Measurements from ENCODE around the gene TPI1. TPM values are rescaled to one million over a fixed set of nuclear protein-coding genes. Genes with fewer than 3 reads are reported as not detected.

Gene TPI1
- total RNA-seq, 1 experiment from 2014 or later, result 1,177 TPM

DNA sequence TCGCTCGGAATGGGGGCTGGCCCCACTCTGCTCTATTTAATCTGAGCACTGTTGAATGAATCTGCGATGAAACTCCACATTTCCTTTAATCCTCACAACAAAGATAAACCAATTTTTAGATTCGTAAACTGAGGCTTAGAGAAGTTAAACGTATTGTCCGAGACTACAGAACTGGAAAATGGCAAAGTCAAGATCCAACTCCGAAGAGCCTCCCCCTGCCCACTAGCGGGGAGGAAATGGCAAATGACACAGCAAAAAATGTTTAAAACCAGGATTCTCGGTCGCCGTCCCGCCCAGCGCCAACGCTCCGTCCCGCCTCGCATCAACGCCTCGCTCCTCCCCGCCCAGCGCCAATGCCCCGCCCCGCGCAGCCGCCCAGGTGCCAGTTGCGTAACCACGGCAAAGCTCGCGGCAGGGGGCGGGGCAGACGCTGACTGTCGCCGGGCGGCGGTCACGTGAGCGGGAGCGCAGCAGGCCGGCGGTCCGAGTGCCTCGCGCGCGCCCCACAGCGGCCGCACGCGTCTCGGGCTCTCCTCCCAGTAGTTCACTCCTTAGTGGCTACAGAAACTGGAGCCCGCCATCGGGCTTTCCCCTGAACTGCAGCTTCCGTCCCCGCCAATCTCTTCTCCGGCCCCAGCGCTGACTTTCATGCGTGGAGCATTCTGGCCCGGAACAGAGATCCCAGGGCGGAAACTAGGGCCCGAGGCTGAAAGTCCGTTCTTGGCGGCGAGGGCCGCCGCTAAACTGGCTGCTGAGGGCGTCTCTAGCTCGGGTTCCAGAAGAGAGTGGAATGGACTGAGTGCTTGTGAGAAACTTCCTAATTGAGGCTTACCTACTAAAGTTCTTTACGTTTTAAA lies 23.7 kb downstream of the TPI1 start:
- H3K9me3 ChIP-seq (ENCODE audit: control insufficient read depth, low read depth, low read length), result no peaks in the 10 kb centered on the region
- H3K27ac Mint-ChIP-seq, result peak overlapping the region; percentile 96 to 99 (median 98)
- no CpG with 5 or more reads among the region's 68 CpGs for WGBS (ENCODE audit: extremely low coverage, insufficient read length, low lambda C conversion rate)
- H3K14ac ChIP-seq (ENCODE audit: insufficient read depth, low read length), result peak overlapping the region; percentile 92
- H3K4me1 Mint-ChIP-seq, result peaks cover 22 to 34% of the 10 kb centered on the region in 2 experiments
- H3K27ac ChIP-seq (ENCODE audit: insufficient read length, low read depth, low read length), result peak overlapping the region; percentile 84
- no peak overlapping the region for H2AK5ac ChIP-seq (ENCODE audit: insufficient read length, low read length)
- TF ChIP-seq, protein P1, sequence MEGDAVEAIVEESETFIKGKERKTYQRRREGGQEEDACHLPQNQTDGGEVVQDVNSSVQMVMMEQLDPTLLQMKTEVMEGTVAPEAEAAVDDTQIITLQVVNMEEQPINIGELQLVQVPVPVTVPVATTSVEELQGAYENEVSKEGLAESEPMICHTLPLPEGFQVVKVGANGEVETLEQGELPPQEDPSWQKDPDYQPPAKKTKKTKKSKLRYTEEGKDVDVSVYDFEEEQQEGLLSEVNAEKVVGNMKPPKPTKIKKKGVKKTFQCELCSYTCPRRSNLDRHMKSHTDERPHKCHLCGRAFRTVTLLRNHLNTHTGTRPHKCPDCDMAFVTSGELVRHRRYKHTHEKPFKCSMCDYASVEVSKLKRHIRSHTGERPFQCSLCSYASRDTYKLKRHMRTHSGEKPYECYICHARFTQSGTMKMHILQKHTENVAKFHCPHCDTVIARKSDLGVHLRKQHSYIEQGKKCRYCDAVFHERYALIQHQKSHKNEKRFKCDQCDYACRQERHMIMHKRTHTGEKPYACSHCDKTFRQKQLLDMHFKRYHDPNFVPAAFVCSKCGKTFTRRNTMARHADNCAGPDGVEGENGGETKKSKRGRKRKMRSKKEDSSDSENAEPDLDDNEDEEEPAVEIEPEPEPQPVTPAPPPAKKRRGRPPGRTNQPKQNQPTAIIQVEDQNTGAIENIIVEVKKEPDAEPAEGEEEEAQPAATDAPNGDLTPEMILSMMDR (conservative IDR thresholded peaks at IDR 0.05), result peak; percentile 95
- H3K18ac ChIP-seq (ENCODE audit: insufficient read length, low read depth, low read length), result peak overlapping the region; percentile 94
- no peak overlapping the region for H3K56ac ChIP-seq (ENCODE audit: insufficient read length, low read depth, low read length)
- H3K79me2 ChIP-seq (ENCODE audit: insufficient read depth, low read length), result no peaks in the 10 kb centered on the region
- H3K4me1 ChIP-seq (ENCODE audit: insufficient read depth, low read length), result peaks cover 3% of the 10 kb centered on the region; the same call in 1 of the 2 replicates
- H3K4me3 Mint-ChIP-seq, result peak overlapping the region; percentile 57 to 79
- H3K27me3 Mint-ChIP-seq (ENCODE audit: low read depth), result no peaks in the 10 kb centered on the region
- H3K23me2 ChIP-seq (ENCODE audit: insufficient read length, low read depth, low read length, poor library complexity, severe bottlenecking), result peaks cover 6% of the 10 kb centered on the region
- peaks cover 0 to 12% (median 12%) of the 10 kb centered on the region in 3 experiments; a peak in 5 of 7 replicates for H3K36me3 Mint-ChIP-seq (ENCODE audit: insufficient read depth in 1 of 3, low read depth in 3 of 3)
- H3K9ac ChIP-seq (ENCODE audit: extremely low read depth, insufficient read length, low read length), result peak overlapping the region; percentile 77
- no peaks in the 10 kb centered on the region for H3K27me3 ChIP-seq (ENCODE audit: insufficient read depth, low read length)
- H3K4me2 ChIP-seq (ENCODE audit: insufficient read depth, insufficient read length, low read length), result peak overlapping the region; percentile 67
- peak; percentile 99 for DNase-seq
- H4K91ac ChIP-seq (ENCODE audit: insufficient read length, low read depth, low read length), result no peak overlapping the region
- no peak overlapping the region for H2BK15ac ChIP-seq (ENCODE audit: low read depth, low read length)
- H3K23ac ChIP-seq (ENCODE audit: insufficient read length, low read depth, low read length), result no peak overlapping the region
- peak overlapping the region; percentile 1 for H2BK5ac ChIP-seq (ENCODE audit: insufficient read length, low read length)
- H2BK12ac ChIP-seq (ENCODE audit: insufficient read length, low read depth, low read length), result peak overlapping the region; percentile 51
- H4K20me1 ChIP-seq (ENCODE audit: control insufficient read depth, insufficient read depth, insufficient read length), result no peaks in the 10 kb centered on the region
- H4K5ac ChIP-seq (ENCODE audit: insufficient read length, low read depth, low read length), result no peak overlapping the region
- no peak overlapping the region for H4K8ac ChIP-seq (replicated peaks; ENCODE audit: insufficient read length, low read depth, low read length)
- H3K79me1 ChIP-seq (ENCODE audit: insufficient read depth, low read depth, low read length, poor library complexity, severe bottlenecking), result no peaks in the 10 kb centered on the region
- peaks cover 0 to 3% of the 10 kb centered on the region in 2 experiments; a peak in 2 of 5 replicates for H3K9me3 Mint-ChIP-seq
- H3K4ac ChIP-seq (ENCODE audit: low read depth, low read length), result no peak overlapping the region; the same call in 1 of the 2 replicates
- no peak overlapping the region for H3T11ph ChIP-seq (ENCODE audit: low read length)
- no peak overlapping the region for H2AFZ ChIP-seq (ENCODE audit: low read length)
- H2BK20ac ChIP-seq (ENCODE audit: low read depth, low read length, poor library complexity, severe bottlenecking), result no peak overlapping the region
- H2BK120ac ChIP-seq (ENCODE audit: low read depth, low read length, poor library complexity, severe bottlenecking), result no peak overlapping the region
